Measurements from ENCODE around the gene UBXN10. TPM values are rescaled to one million over a fixed set of nuclear protein-coding genes. Genes with fewer than 3 reads are reported as not detected.
"Not testable (repeated sequence)": the region's sequence is repeated elsewhere in the genome, so short reads cannot be mapped to it uniquely, and the experiment has no call there.

Gene UBXN10
- total RNA-seq, 1 donor from 2014 or later = 0.04 TPM

DNA sequence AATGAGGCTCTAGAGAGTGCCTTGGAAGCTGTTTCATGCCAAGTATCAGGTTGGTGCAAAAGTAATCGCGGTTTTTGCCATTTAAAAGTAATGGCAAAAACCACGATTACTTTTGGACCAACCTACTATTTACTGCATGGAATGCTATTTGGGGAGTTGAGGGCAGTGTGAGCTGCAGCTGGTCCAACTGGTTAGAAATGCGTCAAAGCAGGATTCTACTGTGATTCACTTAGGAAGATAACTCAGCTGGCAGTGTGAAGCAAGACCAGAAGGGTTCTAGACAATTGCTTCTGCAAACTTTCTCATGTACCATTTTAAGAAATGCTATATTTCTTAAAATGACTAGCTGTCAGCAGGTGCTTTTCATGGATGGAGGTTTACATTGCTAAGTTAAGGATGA lies 21.6 kb downstream of the UBXN10 start:
- peak; percentile 59 for ATAC-seq

DNA sequence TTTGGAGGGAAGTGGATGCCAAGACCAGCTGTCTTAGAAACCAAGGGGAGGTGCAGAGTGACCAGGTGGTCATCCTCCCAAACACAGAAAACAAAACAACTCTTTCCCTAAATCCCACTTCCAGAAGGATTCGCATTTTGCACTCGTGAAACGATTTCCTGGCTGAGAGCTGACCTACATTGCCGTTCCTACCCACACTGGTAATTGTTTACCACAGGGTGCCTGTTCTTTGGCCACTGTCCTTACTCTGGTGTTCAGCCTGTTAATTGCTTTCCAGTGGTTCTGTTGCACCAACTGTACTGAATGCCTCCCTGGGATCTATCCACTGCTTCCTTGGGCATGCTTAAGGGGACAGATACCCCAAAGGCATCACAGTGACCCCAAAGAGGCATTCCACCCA lies 23.6 kb downstream of the UBXN10 start:
- no peak for ATAC-seq

DNA sequence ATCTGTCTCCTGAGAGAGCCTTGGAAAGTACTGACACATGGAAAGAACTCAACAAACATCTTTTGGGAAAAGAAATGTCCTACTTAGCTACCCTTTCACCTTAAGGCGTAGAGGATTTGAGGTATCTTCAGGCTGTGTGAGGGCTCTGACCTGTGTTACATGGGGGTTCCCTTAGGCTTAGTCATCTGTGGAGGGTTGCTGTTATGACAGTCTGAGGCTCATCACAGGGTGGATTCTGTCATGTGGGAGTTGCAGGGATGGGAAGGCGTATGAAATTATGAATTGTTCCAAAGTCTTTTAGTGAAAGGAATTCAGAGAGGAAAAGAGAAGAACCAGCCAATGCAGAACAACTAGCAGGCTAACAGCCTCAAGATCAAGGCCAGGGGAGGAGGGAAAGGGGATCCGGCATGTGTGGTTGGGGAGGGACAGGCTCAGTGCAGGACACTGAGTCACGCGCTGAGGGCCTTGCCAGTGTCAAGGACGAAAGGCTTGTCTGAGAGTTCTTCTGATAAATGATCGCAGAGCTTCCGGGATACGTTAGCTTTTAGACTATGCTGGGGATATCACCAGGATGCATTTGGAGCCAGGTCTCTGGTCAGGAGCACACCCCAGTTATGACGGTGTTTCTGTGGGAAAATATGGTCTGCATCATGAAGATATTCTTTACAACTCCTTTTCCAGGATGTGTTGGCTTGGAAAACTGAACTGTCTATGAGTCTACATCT lies 25.0 kb downstream of the UBXN10 start:
- no peak for ATAC-seq

DNA sequence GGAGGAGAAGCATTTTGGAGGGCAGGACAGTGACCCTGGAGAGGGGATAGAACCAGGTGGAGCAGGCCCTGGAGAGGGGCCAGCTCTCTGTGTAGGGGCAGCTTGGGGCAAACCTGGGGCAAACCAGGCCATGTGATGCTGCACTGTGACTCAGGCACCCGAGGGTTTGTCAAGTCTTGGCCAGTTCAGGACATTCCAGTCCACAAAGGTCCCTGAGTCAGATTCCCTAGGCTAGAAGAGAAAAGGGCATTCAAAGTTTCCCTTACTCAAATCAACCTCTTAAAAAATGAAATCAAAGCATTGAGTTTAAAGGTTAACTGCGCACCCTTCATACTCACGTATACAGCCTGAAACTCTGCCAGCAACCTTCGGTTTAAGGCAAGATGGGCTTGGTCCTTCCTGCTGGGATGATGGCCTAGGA lies 25.6 kb downstream of the UBXN10 start:
- ATAC-seq = peak; percentile 81

DNA sequence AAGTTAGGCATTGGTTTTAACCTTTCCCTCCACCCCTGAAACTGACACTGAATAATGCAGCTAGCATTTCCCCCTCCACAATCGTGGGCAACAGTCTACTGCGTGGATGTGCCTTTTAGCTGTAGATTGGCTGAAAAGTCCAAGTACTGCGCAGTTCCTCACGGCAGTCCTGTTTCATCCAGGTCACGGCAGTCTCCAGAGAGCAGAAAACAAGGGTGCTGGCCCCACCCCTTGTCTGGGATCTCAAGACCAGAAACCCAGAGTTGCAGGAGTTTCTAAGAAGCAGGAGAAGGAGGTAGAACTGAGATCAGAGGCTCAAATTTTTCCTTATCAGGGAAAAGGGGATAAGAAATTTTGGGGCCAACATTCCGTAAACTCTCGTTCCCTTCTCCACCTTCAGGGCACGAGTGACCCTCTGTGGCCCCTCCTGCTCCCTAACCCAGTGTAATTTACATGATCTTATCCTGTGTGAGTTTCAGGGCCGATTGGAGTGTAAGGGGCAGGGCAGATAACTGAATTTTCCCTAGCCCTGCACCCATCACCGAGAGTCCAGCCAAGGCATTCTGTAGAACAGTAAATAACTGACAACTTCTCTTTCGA lies 26.3 kb downstream of the UBXN10 start:
- no peak for ATAC-seq

DNA sequence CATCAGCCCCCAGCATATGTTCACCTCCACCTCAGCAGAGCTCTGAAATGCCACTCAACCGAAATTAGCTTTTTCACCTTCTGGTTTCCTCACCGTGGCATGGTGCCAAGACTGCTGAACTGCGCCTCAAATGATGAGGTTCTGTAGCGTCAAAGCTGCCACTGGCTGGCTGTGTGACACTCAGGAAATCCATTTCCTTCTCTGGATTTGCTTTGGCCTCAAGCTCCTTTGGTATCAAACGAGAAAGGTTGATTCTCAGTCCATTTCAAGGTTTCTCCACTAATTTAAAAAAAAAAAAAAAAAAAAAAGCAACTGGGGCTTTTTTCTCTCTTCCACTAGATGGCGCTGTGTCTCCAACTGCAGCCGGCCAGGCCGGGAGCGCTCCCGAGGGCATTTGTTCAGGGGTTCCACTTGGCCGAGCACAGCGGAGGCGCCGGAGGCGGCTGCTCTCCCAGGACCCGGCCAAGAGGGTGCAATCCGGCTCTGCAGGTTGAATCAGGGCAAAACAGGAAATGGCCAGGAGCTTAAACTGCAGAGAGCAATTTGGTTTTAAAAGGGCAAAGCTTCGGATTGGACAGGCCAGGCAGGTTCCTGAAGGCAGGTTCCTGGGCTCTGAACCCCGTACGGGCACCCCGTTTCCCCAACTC lies 26.9 kb downstream of the UBXN10 start:
- peak; percentile 86 for ATAC-seq

DNA sequence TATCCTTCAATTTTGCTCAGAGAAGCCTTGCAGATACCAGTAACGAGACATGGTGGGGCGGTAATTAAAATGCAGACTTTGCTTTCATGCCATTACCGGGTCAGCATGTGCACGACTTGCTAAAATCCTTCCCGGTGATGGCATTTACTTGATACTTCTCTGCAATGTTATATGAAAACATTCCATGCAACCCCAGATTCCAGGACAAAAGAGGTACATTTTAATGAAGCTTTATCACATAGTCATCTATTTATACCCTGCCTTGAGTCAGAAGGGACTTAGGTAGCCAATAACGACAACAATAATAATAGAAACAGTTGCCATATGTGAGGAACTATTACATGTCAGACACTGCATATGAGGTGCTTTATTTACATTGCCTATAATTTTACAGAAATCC lies 29.8 kb downstream of the UBXN10 start:
- no peak for ATAC-seq

DNA sequence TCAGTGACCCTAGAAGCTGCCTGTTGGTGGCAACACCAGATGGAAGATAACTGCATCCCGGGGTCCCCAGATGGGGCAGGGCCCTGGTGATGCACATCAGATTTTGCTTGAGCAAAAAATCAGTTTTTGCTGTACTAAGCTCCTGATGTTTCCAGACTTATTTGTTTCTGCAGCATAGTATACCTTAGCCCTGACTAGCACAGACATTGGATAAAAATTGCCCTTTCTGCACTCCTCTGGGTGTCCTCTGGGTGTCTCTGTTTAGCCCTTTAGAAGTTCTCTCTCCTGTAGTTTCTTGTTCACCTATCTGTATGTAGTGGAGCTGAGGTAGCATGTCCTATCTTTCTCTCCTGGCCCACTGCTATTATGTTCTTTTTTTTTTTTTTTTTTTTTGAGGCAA lies 30.7 kb downstream of the UBXN10 start:
- ATAC-seq = peak; percentile 58

DNA sequence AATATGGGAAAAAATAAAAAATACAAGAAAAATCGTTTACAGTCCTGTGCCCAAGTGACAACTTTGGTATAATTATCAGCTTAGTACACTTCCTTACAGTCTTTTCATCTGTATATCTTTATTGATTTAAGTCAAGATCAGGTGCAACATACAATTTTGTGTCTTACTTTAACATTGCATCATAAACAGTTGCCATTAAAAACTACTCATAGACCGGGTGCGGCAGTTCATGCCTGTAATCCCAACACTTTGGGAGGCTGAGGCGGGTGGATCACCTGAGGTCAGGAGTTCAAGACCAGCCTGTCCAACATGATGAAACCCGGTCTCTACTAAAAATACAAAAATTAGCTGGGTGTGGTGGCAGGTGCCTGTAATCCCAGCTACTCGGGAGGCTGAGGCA lies 33.2 kb downstream of the UBXN10 start:
- ATAC-seq = not testable (repeated sequence)

DNA sequence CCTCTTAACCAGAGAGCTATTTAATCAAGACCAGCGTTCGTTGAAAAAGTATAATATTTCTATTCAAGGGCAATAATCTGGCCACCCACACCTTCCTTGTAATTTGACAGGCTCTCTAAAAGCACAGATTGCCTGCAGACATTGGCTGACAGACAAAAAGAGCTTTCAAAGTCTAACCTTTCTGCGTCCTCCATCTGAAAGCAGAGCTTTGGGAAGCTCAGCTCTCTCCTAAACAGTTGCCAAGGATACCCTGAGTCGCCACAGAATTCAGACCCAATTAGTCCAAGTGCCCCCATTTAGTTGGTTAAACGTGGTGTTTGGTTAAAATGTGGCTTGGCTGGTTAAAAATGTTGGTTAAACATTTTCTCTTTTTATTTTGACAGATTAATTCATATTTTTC lies 34.1 kb downstream of the UBXN10 start:
- no peak for ATAC-seq

DNA sequence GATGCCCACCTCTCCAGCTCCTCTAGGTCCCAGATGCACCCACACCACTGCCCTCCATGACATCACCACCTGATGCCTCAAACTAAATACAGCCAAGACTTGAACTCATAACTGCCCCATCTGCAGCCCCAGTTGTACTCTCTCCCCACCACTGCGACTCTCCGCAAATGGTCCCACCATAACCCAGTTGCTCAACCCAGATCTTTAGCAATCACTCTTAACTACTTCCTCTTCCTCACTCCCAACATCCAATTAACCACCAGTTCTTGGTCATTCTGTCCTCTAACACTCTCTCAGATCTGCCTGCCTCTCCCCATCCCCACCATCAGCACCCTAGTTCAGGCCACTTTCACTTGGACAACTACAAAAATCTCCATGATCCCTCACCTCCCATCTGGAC lies 37.2 kb downstream of the UBXN10 start:
- no peak for ATAC-seq

DNA sequence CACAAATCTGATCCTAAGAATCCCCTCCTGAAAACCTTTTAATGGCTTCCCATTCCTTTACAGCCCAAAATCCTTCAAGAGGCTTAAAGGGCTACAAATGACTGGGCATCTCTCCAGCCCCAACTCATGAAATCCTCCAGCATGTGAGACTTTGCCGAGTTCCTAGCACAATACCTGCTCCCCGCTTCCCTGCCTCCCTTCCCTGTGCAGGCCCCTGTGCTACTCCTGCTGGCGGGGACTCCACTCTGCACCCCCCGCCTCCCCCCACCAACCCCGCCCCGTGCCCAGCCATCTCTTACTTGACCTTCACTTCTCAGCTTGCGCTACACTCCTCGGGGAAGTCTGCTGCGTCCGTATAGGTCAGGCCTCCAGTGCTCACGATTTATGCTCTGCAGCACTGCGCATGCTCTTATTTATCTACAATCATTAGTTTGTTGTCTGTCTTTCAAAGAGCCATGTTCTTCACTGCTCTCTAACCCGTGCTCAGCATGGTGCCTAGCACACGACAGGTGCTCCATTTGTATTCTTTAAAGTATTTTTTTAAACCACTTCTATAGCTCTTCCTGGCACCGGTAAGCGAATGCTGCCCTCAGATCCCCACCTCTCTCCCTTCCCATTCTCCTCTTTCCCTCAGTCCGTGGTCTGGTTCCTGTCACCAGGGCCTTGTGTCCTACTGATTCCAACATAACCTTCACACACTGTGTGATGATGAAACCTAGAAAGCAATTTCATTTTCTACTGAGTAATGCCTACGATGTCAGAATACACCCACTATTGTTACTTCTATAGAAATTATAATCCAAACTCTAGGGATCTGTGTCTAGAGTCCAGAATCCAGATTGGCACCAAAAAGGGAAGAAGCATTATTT lies 37.9 kb downstream of the UBXN10 start:
- ATAC-seq = no peak

DNA sequence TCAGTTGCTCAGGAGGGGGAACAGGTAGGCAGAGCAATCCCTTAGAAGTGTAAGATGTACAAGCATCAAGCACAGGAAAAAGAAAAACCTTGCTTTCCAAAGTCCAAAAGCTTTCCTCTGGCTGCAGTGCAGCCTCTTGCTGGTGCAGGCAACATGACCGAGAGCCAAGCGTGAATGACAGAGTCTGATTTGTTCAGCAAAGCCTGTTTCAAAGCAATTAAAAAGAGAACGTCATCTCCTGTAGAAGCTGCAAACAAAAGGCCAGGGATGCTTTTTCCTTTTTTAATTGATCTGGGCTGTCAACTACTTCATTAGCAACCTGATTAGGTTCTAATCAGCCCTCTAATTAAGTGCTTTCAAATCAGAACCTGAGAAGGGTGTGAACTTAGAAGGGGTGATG lies 38.6 kb downstream of the UBXN10 start:
- ATAC-seq = no peak

DNA sequence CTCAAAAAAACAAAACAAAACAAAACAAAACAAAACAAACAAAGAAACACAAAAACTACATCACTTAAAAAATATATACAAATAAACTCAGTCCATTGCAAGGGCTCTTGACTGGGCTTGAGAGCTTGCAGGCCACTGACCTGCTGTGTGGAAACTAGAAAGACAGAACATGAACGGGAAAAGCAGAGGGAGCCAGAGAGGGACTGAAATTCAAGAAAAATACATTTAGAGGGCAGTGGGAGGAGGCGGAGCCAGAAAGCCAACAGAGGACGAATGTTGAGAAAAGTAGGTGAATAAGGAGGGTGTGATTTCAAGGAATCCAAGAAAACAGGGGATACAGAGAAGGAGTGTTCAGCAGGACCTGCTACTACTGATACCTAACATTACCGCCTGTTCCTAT lies 41.8 kb downstream of the UBXN10 start:
- ATAC-seq = no peak

DNA sequence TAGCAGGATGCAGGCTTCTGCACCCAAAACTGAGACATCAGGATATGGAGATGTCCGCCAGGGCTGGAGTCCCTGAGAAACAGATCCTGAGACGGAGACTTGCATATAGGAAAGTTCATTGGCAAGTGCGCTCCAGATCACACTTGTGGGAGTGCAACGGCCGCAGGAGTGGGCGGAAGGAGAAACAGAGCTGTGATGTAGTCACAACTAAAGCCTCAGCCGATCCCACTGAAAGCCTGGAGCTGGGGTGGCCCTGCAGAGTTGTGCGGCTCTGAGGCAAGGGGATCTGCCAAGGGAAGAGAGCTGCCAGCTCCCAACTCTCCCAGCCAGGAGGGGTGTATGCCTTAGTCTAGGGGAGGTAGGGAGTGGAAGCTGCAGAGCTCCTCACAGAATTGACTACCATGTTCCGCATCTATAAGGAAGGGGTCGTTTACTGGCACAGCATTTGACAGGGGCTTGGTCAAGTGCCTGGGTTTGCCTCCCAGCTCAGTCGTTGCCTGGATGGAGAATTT lies 42.5 kb downstream of the UBXN10 start:
- no peak for ATAC-seq

DNA sequence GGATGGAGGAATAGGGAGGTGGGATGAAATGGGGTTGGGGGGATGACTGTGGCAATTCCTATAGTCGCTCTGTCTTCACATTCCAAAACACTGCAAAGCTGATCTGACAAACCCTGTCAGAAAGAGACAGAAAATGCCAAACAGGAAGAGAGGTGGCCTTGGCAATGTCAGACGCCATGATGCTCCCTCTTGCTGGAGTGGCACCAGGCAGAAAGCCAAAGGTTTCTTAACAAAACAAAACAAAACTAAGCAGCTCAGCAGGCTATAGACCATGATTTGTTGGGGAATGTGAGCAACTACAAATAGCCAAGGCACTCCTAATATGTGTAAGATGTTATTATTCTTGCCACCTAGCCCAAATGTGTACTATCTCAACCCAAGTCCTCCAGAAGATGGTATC lies 43.3 kb downstream of the UBXN10 start:
- ATAC-seq = no peak

DNA sequence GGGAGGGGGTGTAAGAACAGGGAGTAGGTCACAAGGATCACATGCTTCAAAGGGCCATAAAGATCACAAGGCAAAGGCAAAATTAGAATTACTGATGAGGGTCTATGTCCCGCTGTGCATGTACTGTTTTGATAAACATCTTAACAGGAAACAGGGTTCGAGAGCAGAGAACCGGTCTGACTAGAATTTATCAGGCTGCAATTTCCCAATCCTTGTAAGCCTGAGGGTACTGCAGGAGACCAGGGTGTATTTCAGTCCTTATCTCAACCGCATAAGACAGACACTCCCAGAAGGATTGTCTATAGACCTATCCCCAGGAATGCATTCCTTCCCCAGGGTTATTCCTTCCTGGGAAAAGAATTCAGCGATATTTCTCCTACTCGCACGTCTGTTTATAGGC lies 46.7 kb downstream of the UBXN10 start:
- not testable (repeated sequence) for ATAC-seq

DNA sequence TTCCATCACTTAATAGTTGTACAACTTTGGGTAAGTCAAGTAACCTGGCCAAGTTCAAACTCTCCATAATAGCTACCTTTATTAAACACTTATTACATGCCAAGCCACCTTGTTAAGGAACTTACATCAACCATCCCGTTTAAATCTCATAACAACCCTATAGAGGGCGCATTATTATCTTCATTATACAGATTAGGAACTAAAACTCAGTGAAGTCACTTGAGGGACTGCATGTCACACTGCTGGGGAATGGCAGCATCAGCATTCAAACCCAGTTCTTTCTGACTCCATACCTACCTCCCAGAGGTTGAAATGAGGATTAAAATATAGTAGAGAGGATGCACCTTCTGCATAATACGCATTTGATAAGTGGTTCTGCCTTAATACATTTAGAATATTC lies 47.5 kb downstream of the UBXN10 start:
- no peak for ATAC-seq

DNA sequence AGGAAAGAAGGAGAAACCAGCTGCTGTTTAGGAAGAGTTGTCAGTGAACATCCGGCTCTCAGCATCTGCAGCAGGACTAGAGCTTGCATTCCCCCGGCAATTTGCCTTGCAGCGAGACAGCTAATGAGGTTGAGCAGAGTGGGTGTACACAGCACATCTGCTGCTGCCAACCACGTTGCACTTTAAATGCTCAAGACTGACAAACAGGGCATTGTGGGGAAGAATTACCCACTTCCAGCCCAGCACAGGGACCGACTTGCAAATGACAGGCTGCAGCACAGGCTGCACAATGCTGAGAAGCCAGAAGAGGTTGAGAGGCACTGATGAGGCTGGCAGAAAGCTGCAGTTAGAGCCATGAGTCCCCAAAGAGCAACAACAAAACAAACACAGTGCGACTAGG lies 48.0 kb downstream of the UBXN10 start:
- ATAC-seq = no peak

DNA sequence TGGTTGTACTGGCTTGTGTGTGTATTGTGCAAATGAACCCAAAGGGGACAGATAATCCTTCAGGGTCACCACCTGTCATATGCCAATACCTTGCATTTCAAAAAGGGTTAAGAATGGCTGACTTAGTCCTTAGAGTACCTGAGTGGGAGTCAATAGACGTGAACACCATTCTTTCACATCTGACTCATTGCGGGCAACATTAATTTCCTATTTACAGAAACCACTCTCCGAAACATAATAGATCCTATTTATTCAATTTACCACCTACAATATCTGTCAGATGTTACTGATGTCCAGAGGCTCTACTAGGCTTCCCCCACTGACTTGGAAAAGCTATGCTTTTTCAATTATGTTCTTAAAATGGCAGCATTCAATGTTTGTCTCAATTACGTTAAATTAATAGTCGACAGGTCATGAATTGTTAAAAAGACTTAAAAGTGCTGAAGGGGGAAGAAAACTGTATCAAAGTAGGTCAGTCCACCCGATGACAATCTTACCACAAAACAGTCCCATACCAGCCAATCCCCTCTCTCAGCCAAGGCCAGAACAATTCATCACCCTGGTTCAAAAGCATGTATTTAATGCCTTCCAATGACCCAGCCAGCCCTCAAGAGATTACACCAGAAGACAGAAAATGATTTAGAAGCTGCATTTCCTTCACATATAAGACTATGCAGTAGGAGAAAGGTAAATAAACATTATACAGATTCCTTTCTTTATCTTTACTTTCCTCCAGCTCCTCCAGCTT lies 49.1 kb downstream of the UBXN10 start:
- no peak for ATAC-seq

DNA sequence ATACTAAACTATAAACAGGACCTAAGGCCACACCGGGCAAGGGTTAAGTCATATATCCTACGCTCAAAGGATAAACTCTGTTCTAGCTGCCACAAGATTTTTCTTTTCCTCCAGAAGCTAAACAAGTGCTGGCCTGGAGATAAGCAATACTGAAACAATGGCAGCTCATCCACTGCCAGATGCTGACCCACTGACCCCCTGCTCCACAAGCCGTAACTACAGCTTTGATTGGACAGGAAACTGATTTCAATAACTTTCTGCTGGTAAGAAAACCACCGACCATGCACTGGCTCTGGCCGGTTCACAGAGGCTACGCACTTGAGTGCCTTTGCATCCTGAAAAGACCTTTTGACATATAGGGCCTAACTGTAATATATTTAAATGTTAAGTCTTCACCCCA lies 51.8 kb downstream of the UBXN10 start:
- no peak for ATAC-seq

DNA sequence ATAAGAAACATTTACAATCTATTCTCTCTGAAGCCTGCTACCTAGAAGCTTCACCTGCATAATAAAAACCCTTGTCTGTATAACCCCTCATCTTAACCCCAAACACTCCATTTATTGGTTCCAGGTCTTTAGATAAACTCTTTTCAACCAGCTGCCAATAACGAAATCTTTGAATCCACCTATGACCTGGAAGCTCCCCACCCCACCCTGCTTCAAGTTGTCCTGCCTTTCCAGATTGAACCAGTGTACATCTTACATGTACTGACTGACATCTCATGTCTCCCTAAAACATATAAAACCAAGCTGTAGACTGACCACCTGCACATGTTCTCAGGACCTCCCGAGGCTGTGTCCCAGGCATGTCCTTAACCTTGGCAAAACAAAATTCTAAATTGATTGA lies 54.1 kb downstream of the UBXN10 start:
- ATAC-seq = no peak
